ENCODE results near the gene RNF166. TPM values are rescaled to one million over a fixed set of nuclear protein-coding genes. Genes with fewer than 3 reads are reported as not detected.

The RNF166 gene
- total RNA-seq, 1 donor = 14.5 TPM

GRCh38 chr16:88688013-88688778, 18.0 kb downstream of the RNF166 start:
- no peak overlapping the region for H3K4me3 ChIP-seq (ENCODE audit: insufficient read depth, low read length)
- no peak overlapping the region for H3K4me2 ChIP-seq (ENCODE audit: insufficient read depth, low read length)
- H3K4me1 ChIP-seq (ENCODE audit: insufficient read depth, low read length) = peaks cover 22% of the 10 kb centered on the region
- no peaks in the 10 kb centered on the region for H3K79me2 ChIP-seq (ENCODE audit: insufficient read depth, low read length)
- TF ChIP-seq CTCF (IDR thresholded peaks at IDR 0.05; ENCODE audit: extremely low read depth, low read depth, low read length) = no peak
- H3K27me3 ChIP-seq (ENCODE audit: insufficient read depth, low read length) = peaks cover 10% of the 10 kb centered on the region
- DNase-seq (ENCODE audit: insufficient read length, low spot score, missing footprints) = peak; percentile 90
- H4K20me1 ChIP-seq (ENCODE audit: insufficient read depth, low read length) = no peaks in the 10 kb centered on the region
- no peak overlapping the region for H3K27ac ChIP-seq (ENCODE audit: low read depth, low read length)
- no peak overlapping the region for H2AFZ ChIP-seq (ENCODE audit: low read length)
- no peaks in the 10 kb centered on the region for H3K9me3 ChIP-seq (ENCODE audit: low read depth, low read length)
- no peaks in the 10 kb centered on the region for H3K36me3 ChIP-seq (ENCODE audit: insufficient read depth, low read length)

GRCh38 chr16:88687676-88688012, 18.6 kb downstream of the RNF166 start:
- peaks cover 10% of the 10 kb centered on the region for H3K27me3 ChIP-seq (ENCODE audit: insufficient read depth, low read length)
- no peak for TF ChIP-seq CTCF (IDR thresholded peaks at IDR 0.05; ENCODE audit: extremely low read depth, low read depth, low read length)
- H4K20me1 ChIP-seq (ENCODE audit: insufficient read depth, low read length) = no peaks in the 10 kb centered on the region
- H3K27ac ChIP-seq (ENCODE audit: low read depth, low read length) = no peak overlapping the region
- H3K4me3 ChIP-seq (ENCODE audit: insufficient read depth, low read length) = no peak overlapping the region
- peaks cover 22% of the 10 kb centered on the region for H3K4me1 ChIP-seq (ENCODE audit: insufficient read depth, low read length)
- H3K36me3 ChIP-seq (ENCODE audit: insufficient read depth, low read length) = no peaks in the 10 kb centered on the region
- no peak overlapping the region for H3K4me2 ChIP-seq (ENCODE audit: insufficient read depth, low read length)
- H3K79me2 ChIP-seq (ENCODE audit: insufficient read depth, low read length) = no peaks in the 10 kb centered on the region
- no peak overlapping the region for H2AFZ ChIP-seq (ENCODE audit: low read length)
- DNase-seq (ENCODE audit: insufficient read length, low spot score, missing footprints) = no peak
- no peaks in the 10 kb centered on the region for H3K9me3 ChIP-seq (ENCODE audit: low read depth, low read length)

- no peaks in the 10 kb centered on the region for H4K20me1 ChIP-seq (ENCODE audit: insufficient read depth, low read length)
- no peak overlapping the region for H2AFZ ChIP-seq (ENCODE audit: low read length)
- no peak overlapping the region for H3K4me3 ChIP-seq (ENCODE audit: insufficient read depth, low read length)
- H3K4me1 ChIP-seq (ENCODE audit: insufficient read depth, low read length) = peaks cover 22% of the 10 kb centered on the region
- DNase-seq (ENCODE audit: insufficient read length, low spot score, missing footprints) = no peak
- no peak for TF ChIP-seq CTCF (IDR thresholded peaks at IDR 0.05; ENCODE audit: extremely low read depth, low read depth, low read length)
- H3K27ac ChIP-seq (ENCODE audit: low read depth, low read length) = no peak overlapping the region
- no peak overlapping the region for H3K4me2 ChIP-seq (ENCODE audit: insufficient read depth, low read length)
- no peaks in the 10 kb centered on the region for H3K9me3 ChIP-seq (ENCODE audit: low read depth, low read length)
- no peaks in the 10 kb centered on the region for H3K36me3 ChIP-seq (ENCODE audit: insufficient read depth, low read length)
- no peaks in the 10 kb centered on the region for H3K79me2 ChIP-seq (ENCODE audit: insufficient read depth, low read length)
- peaks cover 11% of the 10 kb centered on the region for H3K27me3 ChIP-seq (ENCODE audit: insufficient read depth, low read length)
These were observed 19.0 kb downstream of the RNF166 start for GRCh38 chr16:88687254-88687576.

GRCh38 chr16:88686439-88687253, 19.6 kb downstream of the RNF166 start, which contains the start of gene SNAI3:
SNAI3 (minus strand) TSS chr16:88686507; CDS start chr16:88686406, 101 bp downstream.
- peaks cover 16% of the 10 kb centered on the region for H3K27me3 ChIP-seq (ENCODE audit: insufficient read depth, low read length)
- H3K4me2 ChIP-seq (ENCODE audit: insufficient read depth, low read length) = peak within 1 kb of the TSS; percentile 82
- H3K36me3 ChIP-seq (ENCODE audit: insufficient read depth, low read length) = no peaks in the 10 kb centered on the region
- H3K27ac ChIP-seq (ENCODE audit: low read depth, low read length) = no peak within 1 kb of the TSS
- H3K9me3 ChIP-seq (ENCODE audit: low read depth, low read length) = no peaks in the 10 kb centered on the region
- no peaks in the 10 kb centered on the region for H4K20me1 ChIP-seq (ENCODE audit: insufficient read depth, low read length)
- no peak within 1 kb of the TSS for H2AFZ ChIP-seq (ENCODE audit: low read length)
- H3K4me1 ChIP-seq (ENCODE audit: insufficient read depth, low read length) = peaks cover 28% of the 10 kb centered on the region
- no peak for TF ChIP-seq CTCF (IDR thresholded peaks at IDR 0.05; ENCODE audit: extremely low read depth, low read depth, low read length)
- no peaks in the 10 kb centered on the region for H3K79me2 ChIP-seq (ENCODE audit: insufficient read depth, low read length)
- peak; percentile 95 for DNase-seq (ENCODE audit: insufficient read length, low spot score, missing footprints)
- peak within 1 kb of the TSS; percentile 66 for H3K4me3 ChIP-seq (ENCODE audit: insufficient read depth, low read length)
